Fibroblast of skin of back (primary cell): Measurements from ENCODE around the gene POLD4.

Experiments used
- DNase-seq: peaks from one replicate; pipeline ENCODE4 v3.0.0-alpha.2; 2013

Gene POLD4

GRCh38 chr11:67387518-67387917 lies 34.2 kb upstream of the POLD4 start:
- no peak for DNase-seq

GRCh38 chr11:67387069-67387468 lies 33.7 kb upstream of the POLD4 start:
- DNase-seq = no peak

GRCh38 chr11:67384851-67385366 lies 31.6 kb upstream of the POLD4 start:
- DNase-seq = peak; percentile 67

DNA sequence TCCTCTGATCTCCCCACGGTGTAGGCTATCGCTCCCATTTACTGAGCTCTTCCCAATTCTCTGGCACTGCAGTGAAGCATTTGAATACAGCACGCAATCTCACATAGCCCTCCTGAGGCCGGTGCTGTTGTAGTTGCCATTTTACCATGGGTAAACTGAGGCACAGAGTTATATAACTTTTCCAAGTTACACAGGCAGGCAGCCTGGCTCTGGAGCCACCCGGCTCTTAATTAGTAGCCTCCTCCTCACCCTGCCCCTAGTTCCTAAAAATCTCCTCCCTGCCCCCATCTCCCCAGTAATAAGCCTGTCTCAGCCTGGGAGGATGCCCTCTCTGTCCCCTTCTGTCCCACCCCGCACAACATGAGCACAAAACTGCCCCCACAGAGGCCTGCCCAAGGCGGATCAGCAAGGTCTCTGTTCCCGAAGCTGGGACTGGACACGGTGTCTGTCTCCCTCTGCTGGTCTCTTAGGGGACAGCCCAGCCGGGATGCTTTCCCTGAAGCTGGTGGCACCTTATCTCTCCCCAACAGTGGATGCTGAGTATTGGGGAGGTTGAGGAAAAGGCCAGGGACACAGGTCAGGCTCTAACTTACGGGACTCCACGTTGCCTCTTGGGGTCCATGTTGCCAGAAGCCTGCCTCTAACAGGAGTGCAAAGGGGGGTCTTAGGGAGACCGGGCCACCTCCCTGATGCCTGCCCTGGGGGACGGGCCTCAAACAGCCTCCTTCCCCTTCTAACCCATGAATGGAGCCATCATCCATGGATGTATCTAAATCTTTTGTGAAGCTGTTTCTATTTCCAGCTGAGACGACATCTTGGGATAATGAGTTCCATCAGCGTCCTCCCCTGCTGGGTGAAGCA lies 29.2 kb upstream of the POLD4 start:
- peak; percentile 77 for DNase-seq

- DNase-seq = no peak
These were observed 28.1 kb upstream of the POLD4 start for GRCh38 chr11:67381244-67381972.

DNA sequence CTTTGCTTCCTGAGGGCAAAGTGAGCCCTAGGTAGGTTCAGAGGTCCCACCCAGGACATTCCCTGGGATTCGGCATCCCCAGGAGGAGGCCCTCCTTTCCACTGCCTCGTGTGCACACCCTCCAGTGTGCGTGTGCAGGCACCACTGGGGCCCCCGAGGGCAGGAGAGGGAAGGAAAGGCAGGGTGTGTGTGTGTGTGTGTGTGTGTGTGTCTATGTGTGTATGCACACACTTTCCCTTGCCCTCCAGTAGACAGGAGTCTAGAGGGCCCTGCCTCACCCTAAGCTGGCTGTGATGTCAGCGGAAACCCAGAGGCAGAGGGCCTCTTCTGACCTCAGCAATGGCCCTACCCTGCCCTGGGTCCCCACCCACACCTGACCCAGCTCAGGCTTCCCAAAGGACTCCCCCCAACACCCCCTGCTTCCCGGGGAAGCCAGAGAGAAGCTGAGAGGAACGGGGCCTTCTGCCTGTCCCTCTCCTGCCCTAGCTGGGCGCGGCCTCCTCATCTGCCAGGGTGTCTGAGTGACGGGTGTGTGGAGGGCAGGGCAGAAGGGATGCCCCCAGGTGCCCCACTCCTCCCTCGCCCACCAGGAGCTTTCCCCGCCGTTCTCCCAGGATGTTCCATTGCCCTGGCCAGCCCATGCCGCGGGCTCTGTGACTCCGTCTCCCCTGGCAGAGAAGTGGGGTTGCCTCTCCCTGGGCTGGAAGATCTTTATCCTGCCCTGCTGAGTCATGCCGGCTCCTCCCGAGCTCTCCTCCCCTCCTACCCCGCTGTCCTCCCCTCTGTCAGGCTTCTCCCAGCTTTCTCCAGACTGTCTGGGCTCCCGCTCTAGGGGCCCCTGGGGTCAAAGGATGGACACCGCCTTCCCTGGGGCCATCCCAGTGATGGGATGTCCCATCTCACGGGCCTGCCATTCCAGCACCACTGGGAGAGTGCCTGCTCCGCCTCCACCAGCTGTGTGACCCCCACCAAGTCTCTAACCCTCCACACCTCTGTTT lies 26.0 kb upstream of the POLD4 start:
- DNase-seq = peak; percentile 61

GRCh38 chr11:67378544-67378943 lies 25.2 kb upstream of the POLD4 start:
- no peak for DNase-seq

GRCh38 chr11:67376873-67377808 lies 23.8 kb upstream of the POLD4 start:
- DNase-seq = no peak

DNA sequence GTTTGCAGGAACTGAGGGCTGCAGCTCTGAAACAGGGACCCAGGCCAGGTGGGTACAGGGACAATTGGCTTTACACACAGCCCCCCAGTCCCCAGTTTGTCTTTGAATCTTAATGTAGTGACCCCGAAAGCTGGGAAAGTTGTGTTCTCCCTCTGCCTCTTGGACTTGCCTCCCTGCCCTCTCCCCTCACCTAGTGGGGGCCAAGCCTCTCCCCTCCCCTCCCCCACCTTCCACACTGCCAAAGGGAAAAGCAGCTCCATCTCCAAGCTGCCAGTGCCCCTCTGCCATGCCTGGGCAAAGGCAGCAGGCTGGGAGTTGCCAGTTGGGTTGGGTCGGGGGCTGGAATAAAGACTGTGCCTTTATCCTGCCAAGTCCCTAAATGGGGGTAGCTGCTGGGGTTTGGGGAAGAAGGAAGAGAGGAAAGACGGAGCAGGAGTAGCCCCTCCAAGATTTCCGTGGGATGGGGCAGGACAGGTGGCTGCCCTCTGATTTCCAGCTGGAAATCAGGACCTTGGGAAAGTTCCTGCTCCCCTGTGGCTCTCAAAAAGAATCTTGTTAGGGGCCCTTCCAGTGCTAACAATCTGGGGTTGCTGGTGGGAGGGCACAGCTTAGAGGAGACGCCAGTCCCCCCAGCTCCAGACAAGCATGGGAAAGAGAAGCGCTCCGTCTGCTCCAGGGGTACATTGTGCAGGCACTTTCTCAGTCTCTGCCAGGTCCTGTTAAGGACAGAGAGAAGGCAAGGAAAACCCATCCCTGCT lies 22.9 kb upstream of the POLD4 start:
- no peak for DNase-seq

GRCh38 chr11:67375320-67376055 lies 22.1 kb upstream of the POLD4 start:
- DNase-seq = no peak

- peak; percentile 58 for DNase-seq
These were observed 21.4 kb upstream of the POLD4 start for GRCh38 chr11:67374571-67375281.

DNA sequence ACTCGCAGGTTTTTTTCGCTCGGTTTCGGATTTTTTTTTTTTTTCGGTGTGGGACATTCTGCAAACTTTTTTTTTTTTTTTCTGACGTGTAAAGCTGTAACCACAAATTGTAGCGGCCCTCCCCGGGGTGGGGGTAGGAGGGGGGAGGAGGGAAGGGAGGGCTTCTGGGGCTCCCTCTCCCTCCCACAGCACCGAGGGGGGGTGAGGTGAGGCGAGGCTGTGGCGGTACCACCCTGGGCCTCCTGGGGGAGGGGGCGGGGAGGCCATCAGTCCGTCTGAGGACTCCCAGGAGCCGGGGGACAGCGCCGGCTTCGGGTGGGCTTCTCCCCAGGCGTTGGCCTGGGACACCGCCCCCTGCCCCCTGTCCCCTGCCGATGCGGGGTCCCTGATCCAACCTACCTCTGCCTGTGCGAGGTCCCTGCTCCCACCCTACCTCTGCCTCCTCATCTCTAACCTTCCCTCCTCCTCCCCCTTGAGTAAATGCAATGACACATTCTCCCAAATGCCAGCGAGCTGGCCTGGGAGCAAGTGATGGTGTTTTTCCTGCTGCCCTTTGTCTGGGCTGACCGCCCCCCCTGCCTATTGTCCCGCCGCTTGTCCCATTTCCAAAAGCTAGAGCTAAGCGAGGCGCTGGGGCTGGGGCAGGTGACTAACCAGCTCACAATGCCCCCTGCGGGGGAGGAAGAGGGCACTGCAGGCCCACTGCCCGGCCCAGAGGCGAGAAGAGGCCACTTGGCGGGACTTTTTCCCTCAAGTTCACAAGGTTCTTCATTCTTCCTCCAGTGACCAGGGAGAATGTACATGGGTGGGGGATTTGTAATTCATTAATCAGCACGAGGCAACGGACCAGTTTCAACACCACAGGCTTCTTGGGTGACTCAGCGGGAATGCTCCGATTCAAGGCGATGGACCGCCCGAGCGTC lies 20.6 kb upstream of the POLD4 start:
- peak; percentile 98 for DNase-seq

DNA sequence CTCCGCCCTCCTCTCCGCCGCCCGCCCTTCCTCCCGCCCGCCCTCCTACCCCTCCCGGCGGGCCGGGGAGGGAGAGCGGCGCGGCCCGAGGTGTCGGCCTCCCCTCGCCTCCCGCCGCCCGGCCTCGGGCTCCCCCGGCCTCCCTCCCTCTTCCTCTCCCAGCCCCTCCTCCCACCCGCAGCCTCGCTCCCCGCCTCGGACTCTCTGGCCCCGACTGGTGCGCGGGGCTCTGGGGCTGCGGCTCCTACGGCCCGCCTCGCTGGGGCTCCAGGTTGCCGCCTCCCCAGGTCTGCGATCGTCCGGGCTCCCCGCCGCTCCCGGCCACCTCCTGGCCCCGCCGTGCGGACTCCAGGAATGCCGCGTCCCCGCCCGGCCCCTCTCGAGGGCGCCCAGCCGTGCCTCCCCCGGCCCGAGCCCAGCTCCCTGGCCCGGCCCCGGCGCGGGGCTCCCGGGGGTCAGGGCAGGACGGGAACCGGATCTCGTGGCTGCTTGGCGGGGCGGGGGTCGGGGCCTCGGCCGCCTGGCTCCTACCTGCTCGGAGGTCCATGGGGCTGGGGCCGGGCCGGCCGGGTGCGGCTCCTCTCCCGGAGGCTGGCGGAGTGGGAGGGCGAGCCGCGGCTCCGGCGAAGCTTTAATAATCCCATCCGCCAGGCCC lies 19.8 kb upstream of the POLD4 start, which contains the start of gene CLCF1:
TSS of gene CLCF1 (minus strand) at position 606 of the 655 bp plus-strand sequence. CDS start at position 547, 59 bp downstream.
- DNase-seq = peak; percentile 70

- DNase-seq = peak; percentile 20
These were observed 19.1 kb upstream of the POLD4 start for GRCh38 chr11:67372321-67372992.

- no peak for DNase-seq
These were observed 18.6 kb upstream of the POLD4 start for GRCh38 chr11:67371911-67372320.

DNA sequence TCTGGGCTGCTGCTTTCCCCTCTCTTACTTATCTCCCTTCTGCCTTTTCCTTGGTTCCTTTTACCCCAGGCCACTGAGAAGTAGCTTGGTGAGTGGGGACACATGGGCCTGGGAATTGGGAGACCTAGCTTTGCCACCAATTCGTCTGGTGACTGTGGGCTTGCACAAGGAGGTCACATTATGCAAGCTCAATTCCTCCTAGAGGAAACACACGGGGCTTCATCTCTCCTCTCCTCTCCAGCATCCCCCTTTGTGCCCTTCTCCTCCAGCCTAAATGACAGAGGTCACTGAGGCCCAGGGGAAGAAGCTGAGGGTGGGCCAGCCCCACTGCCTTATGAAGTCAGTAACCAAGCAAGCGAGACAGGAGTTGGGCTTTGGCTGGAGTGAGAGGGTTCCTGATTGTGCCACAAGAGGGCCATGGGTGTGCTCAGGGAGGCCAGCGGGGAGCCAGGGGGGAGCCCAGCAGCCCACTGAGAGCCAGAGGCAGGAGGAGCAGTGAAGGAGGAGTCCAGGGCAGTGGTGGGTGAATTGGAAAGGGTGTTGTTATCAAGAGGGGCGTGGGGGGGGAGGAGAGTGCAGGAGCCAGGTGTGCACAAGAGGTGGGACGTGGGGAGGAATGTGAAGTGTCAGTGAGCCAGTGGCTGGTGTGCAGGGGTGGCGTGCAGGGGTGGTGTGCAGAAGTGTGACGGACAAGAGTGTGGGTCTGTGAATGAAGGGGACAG lies 18.0 kb upstream of the POLD4 start:
- DNase-seq = peak; percentile 67
